Stimulated activated CD8-positive, alpha-beta memory T cell treated with anti-CD3 and anti-CD28 coated beads, Interleukin-2, amount 100 ng/mL, for 48 hours (primary cell): ENCODE data around the gene PCYT2.
A peak's percentile ranks its signal among the peaks of the same experiment; 100 is the strongest.

Source experiments
- DNase-seq, 2 donors: peaks; one replicate each; pipeline ENCODE4 v3.0.0-alpha.2; 2020; ENCODE audit warnings: low read depth in 2 of 2

PCYT2 gene

DNA sequence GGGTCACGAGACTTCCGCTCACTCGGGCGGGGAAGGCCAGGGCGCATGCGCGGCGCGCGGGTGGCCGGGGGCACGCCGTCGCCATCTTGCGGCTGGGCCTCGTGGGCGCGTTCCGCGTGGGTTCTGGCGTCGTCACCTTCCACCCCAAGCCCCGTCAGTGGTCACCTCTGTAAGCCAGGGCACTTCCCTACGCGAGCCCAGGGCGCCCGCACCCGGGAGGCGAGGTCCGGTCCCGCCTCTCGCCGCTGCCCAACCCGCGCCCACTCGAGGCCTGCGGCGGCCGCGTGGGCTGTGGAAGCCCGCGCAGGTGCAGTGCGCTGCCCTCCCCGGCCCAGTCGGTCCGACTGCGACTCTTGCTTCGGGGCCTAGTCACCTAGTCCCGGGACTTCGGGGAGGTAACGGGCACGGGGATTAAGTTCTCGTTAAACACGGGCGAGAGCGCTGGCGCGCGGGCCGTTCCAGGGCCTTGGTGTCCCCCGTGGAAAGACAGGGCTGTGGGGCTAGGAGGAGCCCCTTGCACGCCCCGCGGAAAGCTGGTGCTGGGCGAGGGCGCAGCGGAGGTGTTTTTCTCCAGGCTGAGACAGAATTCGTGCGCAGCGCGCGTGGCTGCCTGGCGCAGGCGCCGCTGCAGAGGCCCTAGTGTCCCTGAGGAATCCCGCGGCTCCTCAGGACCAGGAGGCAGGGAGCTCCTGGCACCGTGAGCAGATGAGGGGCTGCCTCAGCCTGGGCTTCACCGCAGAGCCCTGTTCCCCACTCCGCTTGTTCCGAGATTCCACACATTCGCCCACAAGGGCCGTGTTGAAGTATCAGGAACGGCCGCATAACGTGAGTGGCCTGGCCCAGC lies 39.6 kb downstream of the PCYT2 start:
- DNase-seq, result peak; percentile 92 to 96

DNA sequence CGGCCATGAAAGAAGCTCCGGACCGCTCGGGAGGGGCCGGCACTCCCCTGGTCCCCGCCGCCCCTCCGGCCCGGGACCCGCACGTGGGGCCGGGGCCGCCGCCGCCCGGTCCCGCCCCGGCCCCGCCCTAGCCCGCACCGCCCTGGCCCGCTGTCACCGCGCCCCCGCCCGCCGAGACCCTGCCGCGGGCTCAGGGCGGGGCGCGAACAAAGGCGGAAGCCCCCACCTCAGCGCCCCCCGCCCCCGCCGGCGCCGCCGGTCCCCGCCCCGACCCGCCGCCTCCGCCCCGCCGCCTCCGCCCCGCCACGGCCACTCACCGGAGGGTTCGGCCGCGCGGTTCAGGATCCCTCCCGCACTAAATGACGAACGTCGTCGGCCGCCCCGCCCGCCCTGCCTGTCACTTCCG lies 40.2 kb downstream of the PCYT2 start, which contains the start of gene ARHGDIA:
TSS of gene ARHGDIA (minus strand) at position 357 of the 406 bp plus-strand sequence. CDS start 1,407 bp downstream, outside the sequence.
- no peak for DNase-seq

DNA sequence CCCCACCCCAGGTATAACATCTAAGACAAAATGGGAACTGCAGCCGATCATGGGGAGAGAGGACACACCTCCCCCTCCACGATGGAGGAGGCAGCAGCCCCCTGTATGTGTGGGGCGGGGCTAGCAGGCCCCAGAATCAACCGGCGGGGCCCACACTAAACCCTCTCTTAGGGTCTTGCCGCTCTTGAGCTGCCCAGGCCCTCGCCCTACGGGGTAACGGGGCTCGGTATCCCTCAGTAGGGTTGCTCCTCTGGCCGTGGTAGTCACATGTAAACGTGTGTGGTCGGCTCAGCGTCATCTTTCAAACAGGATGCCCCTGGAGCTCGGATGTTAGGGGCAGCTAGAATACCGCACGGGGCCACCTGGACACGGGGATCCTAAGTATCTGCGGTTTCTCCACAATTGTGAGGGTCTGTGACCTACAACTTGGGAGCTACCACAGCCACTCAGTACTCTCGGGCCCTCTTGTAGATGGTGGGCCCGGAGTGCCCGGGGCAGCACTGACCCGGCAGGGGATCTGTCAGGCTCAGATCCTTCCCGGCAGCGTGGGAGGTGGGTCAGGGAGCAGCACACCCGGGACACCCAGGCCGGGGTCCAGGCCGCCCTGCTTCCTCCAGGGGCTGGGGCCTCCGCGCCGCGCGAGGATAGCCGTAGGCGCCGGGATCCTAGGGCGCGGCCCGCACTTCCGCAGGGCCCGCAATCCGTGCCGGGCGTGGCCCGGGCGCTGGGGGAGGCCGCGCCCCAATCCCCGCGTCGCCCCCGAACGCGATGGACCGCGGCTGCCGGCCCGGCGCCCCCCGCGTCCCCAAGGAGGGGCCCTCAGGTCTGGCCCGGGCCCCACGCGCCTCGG lies 40.8 kb downstream of the PCYT2 start:
- DNase-seq, result peak in 1 of 2 donors; percentile 28

DNA sequence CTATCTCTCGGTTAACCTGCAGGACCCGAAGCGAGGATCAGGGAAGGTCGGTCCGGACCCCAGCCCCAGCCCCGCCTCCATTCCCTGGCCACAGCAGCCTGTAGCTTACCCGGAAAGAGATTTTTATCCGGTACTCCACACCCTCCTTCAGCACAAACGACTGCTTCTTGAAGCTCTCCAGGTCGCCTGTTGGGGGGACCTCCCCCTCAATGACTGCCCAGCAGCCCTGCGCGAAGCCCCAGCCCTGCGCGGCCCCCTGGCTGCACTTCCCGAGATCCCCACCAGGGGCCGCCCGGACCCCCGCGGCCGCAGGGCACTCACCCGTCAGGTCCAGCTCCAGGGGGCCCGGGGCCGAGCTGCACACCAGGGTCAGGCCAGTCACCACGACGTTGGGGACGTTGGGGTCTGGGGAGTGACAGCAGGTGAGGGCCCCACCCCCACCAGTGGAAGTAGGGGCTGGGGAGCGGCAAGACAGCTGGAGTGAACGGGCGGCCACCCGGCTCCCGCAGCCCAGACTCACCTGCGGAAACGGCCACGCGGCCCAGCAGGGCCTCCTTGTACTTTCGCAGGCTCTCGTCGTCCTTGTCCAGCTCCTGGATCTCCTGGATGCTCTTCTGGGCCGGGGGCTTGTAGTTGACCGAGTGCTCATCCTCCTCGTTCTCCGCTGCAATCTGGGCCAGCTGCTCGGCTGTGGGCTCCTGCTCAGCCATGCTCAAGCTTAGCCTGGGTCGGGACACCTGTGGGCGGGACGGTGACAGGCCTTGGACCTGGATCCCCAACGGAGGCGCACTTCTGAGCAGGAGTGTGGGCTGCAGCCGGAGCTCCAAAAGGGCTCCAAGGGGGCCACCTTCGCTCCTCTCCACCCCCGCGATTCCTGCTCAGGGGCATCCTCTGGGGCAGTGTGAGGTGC lies 41.7 kb downstream of the PCYT2 start:
- DNase-seq, result peak; percentile 36 to 58

DNA sequence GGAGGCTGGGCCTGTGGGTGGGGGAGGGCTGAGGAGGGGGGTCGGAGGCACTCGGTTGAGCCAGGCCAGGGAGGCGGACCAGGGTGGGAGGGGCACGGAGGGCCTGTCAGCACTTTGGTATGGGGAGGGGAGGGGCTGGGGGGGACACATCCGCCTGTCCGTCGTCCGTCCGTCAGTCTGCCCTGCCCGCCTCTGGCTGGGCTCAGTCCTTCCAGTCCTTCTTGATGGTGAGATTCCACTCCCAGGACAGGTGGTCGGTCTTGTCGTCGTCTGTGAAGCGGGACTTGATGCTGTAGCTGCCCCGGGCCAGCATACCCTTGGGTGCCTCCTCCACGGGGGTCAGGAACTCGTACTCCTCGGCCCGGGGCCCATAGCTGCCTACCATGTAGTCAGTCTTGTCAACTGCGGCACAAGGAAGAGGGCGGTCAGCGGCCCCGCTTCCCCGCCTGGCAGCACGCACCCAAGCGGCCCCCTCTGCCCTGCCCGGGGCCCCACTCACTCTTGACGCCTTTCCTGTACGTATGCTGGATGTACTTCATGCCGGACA lies 42.5 kb downstream of the PCYT2 start:
- DNase-seq, result no peak

DNA sequence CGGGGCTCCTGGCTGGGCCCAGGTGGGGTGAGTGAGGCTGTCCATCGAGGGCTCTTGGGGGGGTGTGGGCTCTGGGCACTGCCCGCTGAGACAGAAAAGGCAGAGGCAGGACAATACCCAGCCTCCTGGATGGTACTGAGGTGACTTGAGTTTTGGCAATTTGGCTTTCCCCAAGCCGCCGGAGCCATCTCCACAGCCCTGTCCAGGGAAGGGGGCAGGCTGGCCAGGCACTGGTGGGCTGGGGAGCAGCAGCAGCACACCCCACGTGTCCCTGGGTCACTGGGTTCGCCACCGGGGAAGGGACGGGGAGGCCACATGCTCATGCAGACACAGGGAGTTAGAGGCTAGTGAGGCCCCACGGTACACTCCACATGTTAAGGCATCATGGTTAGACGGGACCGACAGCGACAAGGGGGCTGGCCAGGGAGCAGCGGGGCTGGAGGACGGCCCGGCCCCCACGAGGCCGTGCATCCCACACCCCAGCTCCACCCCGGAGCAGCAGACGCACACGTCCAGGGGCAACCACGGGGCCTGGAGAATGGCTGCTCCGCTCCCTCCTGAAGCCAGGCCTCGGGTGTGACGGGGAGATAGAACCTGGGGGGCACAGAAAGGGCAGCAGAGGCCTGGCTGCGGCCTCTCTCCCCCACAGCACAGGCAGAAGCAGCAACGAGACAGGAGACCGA lies 43.1 kb downstream of the PCYT2 start:
- no peak for DNase-seq

DNA sequence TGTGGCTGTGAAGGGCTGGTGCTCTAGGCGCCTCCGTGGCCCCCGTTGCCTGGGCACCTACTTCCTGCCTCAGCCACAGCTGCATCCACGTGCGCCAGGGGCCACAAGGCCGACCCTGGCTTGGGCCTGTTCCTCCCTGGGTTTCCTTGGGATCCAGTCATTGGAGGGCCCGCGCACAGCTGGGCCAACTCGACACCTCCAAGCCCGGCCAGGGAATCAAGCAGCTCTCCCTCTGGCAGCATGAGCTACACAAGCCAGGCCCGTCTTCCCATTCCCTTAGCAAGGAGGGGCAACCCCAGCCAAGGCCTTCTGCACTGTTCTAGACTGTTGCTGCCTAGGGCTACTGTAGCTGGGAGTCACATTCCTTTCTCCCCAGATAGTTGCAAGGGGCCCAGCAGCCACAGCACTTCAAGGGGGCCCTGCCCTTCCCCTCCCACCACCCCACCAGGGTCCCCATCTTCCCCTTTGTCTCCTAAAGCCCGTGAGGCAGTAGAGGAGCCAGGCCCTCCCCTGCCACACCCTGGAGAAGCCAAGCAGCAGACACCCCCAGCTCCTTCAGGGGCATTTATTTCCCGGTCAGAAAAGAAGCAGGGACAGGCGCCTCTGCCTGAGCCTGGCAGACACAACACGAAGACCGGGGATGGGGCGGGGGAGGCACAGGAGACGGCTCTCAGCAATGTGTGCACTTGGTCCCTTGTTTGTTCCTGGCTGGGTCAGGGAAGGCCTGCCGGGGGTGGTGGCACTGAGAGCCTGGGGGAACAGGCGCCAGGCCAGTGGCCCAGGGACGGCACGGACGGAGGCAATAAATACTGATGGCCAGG lies 43.8 kb downstream of the PCYT2 start:
- DNase-seq, result no peak

DNA sequence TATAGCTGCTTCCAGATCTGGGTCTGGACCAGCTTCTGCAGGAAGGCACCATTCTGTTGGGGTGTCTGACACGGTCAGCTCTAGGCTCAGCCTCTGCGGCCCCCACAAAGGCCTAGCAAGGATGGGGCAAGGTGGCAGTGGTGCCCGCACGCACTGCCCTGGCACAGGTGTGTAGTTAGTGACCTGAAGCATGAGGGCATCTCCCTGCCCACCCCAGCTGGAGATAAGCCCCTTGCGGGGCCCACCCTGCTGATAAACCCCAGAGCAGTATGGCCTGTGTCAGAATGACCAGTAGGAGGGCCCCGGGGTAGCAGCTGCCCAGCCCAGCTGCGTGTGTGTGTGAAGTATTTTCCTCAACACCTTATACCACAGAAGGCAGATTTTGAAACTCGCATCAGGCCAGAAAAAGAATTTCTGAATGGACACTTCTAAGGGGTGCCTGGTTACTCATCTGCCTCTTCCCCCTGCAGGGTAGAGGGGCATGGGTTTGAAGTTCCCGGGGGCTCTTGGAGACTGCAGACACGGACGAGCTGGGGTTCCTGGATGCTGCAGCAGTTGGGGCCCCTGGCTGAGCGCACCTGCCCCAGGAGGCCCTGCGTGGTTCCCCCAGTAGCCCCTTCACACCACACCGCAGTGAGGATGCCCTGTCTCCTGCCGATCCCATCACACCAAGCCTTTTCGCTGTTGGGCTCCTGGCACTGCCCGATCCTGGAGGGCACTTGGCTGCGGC lies 44.6 kb downstream of the PCYT2 start:
- no peak for DNase-seq

DNA sequence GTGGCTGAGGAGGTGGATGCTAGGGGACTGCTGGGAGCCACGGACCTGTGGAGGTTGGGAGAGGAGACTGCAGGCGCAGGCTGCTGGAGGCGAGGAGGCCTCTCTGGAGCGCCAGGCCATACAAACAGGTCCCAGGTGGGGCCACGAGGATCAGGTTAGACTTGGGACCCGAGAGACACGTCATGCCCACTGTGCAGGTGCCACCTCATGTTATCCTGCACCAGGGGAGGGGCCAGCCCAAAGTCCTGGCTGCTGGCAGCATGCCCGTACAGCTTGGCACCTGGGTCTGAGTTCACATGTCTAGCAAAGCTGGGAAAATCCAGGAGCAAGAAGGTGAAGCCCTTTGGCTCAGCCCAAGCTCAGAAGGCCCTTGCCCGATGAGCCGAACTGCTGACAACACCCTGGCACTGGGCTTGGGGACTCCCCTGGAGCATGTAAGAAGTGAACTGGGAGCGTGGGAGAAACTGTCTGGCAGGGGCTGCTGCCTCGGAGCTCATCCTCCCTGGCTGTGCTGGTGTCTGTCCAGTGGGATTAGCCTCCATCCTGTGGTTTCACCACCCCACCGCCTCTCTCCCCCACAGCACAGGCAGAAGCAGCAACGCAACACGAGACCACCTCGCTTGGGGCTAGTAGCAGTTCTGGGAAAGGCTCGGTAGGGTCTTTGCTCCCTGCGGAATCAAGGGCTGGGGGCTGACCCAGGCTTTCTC lies 45.3 kb downstream of the PCYT2 start:
- DNase-seq, result no peak

DNA sequence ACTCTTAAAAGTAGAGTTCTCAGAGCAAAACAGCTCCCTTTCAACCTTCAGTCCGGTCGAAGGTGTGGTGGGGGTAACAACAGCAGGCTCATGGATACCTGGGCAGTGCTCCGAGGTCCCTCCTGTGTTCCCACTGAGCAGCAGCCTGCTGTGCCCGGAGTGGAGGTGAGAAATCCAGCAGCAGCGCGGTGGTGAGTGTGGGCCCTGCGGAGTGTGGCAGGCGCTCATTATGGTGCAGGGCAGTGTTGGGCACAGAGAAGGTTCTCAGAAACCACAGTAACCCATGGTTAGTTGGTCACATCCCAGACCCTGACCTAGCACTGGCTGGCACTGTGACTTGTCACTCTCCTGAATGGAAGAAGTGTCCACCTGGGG lies 45.9 kb downstream of the PCYT2 start:
- no peak for DNase-seq

DNA sequence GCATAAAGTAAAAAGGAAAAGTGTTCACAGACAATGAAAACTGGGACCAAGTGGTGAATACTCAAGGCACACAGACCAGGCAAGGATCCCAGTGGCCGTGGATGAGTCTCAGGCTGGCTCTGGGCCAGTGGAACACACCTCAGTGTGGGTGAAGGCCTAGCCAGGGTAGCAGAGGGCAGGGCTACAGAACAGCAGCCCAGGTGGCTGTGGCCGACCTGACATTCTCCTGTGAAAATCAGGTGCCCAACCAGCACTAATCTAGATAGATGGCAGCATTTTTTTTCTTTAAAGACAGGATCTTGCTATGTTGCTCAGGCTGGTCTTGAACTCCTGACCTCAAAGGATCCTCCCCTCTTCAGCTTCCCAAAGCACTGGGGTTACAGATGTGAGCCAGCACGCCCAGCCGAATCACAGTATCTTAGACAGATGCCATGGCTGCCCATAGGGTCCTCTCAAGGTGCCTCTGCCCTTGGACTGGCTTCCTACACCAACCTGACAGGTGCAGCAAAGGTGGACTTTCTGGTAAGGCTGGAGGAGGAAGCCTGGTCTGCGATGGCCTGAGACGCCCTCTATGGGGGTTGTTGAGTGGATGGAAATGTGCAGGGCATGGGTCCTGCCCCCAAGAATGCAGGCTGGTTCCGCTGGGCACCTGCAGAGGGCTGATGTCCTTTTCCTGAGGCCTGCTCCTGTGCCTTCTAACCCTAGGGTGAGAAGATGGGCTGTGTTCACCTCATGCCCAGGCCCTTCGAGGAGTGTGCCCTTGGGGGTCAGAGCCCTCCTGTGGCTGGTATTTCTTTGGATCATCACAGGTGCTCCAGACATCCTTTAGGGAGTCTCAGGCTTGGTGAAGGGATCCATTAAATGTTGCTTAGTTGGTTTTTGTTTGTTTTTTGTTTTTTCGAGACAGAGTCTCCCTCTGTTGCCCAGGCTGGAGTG lies 47.1 kb downstream of the PCYT2 start:
- no peak for DNase-seq

DNA sequence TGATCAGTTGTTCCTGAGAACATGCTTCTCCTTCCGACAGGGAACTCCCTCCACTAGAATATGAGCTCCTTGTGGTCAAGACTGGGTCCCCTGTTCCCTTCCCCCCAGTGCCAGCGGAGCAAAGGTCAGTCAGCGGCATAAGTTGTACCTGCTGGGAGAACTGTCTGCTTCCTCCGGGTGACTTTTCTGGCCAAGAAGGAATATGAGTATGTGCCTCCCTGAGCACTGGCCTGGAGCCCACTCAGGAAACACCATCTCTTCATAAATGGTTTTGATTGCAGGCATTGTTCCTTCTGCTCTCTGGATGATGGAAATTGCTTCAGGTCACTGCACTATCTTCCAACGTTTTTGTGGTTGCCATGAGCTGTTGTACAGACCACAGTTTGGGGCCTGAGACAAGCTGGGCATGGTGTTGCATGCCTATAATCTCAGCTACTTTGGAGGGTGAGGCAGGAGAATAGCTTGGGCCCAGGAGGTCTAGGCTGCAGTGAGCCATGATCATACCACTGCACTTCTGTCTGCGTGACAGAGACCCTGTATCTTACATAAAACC lies 48.0 kb downstream of the PCYT2 start:
- no peak for DNase-seq

DNA sequence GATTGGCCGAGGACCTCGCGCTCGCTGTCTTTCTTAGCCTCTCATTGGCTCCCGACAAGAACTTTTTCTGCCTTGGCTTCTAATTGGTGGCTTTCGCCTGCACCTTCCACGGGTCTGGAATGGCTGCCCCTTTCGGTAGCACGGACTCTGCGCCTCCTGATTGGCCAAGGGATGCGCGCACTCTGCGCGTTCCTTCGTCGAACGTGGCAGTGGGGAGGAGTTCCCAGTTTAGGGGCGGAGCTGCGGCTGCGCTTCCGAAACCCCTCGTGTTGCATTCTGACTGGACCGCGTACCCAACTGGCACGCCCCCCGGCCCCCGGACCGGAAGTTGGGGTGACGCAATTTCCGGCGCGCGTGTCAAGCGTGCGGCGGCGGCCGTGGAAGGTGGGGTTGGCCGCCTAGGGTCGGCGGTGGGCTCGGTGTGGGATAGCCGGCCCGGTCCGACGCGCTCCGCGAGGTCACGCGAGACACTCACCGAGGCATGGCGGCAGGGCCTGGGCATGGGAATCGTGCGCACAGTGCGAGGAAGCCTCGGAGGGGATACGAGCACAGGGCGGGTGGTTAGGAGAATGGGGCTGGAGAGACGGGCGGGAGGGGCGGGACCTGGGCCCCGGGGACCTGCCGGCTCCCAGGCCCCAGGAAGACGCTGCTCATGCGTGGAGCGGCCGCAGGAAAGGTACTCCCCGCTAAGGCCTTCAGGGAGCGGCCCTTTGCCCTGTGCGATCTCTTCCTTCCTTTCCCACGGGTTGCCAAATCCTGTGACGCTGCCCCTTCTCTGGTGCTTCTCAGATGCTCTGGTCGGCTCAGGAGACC lies 50.2 kb downstream of the PCYT2 start:
- DNase-seq, result peak; percentile 96 to 98

DNA sequence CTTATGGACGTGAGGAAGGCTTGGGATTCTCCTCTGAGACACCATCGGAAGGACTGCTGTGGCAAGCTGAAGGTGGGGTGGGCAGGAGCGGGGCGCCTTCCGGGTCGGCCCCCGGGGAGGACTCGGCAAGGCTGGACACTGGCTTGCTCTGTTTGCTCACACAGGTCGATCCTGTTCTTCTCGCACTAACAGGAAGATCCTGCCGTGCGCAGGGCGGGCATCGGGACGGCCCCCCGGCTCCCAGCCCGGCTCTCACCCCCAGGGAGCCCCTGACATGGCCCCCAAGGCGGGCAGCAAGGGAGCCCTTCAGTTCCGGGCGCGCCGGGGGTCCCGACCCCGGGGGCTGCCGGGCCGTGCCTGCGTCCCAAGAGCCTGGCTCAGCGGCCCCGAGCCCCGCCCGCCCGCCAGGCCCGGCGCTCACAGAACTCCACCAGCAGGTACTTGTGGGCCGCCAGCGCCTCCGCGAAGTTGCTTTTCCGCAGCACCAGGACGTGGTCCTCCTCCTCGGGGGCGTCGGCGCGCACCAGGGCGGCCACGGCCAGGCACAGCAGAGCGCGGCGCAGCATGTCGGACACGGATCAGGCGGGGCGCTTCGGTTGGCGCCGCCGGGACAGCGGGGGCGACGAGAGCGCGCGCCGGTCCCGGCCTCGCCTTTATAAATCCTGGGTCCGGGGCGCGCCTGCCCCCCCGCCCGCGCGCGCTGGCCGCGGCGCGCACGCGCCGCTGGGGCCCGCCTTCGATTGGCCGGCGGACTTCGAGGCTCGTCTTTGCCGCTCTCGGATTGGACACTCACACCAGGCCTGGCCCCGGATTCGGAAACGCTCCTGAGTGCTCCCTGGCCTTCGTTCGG lies 51.1 kb downstream of the PCYT2 start, which contains the start of gene P4HB:
TSS of gene P4HB (minus strand) at position 630 of the 850 bp plus-strand sequence. CDS start at position 566, 64 bp downstream.
- peak in 1 of 2 donors; percentile 93 for DNase-seq
